Subcutaneous abdominal adipose tissue (tissue), 5 donors: ENCODE measurements around the gene GPC4.

Source experiments
- H3K27ac ChIP-seq: one replicate; pipeline ENCODE4 v1.7.0; 2013; ENCODE audit warnings: low read depth, mild to moderate bottlenecking, inconsistent platforms, low read length, moderate library complexity
- H3K27me3 ChIP-seq, 5 donors: one replicate each; pipeline ENCODE4 v1.7.0; 2013; ENCODE audit warnings: low read length in 5 of 5, inconsistent platforms in 1 of 5; ENCODE audit not compliant: control insufficient read depth in 5 of 5, insufficient read depth in 4 of 5
- H3K36me3 ChIP-seq, 5 donors: one replicate each; pipeline ENCODE4 v1.7.0; 2013; ENCODE audit warnings: low read length in 5 of 5; ENCODE audit not compliant: control insufficient read depth in 5 of 5, insufficient read depth in 5 of 5
- H3K4me1 ChIP-seq, 5 donors: one replicate each; pipeline ENCODE4 v1.7.0; 2013; ENCODE audit warnings: low read length in 5 of 5, mild to moderate bottlenecking in 3 of 5, moderate library complexity in 1 of 5; ENCODE audit not compliant: control insufficient read depth in 5 of 5, insufficient read depth in 5 of 5
- H3K4me3 ChIP-seq, 5 donors: one replicate each; pipeline ENCODE4 v1.7.0; 2013; ENCODE audit warnings: low read length in 5 of 5, low read depth in 1 of 5
- H3K9ac ChIP-seq, 5 donors: one replicate each; pipeline ENCODE4 v1.7.0; 2013; ENCODE audit warnings: low read length in 5 of 5, mild to moderate bottlenecking in 4 of 5, moderate library complexity in 3 of 5
- H3K9me3 ChIP-seq, 5 donors: one replicate each; pipeline ENCODE4 v1.7.0; 2013; ENCODE audit warnings: low read length in 5 of 5; ENCODE audit not compliant: control insufficient read depth in 5 of 5
- donor health status: healthy.
- donor health status: healthy.
- donor health status: healthy.
- donor health status: healthy.
- donor health status: healthy.

Gene GPC4

GRCh38 chrX:133415276-133416105 lies at the start of gene GPC4:
TSS of gene GPC4 (minus strand) at chrX:133415489. CDS start at chrX:133414965, 524 bp downstream.
- Histone ChIP-seq H3K4me1 (peaks cover 0 to 21% (median 11%) of the 10 kb centered on the region in 5 donors), H3K27ac (no peak within 1 kb of the TSS), H3K27me3 (peaks cover 3 to 27% (median 22%) of the 10 kb centered on the region in 5 donors), H3K36me3 (no peaks in the 10 kb centered on the region), H3K9me3 (no peaks in the 10 kb centered on the region), H3K4me3 (peak within 1 kb of the TSS; percentile 60 to 74 (median 63)), H3K9ac (peak within 1 kb of the TSS in 1 of 5 donors; percentile 52)

GRCh38 chrX:133461231-133461630 lies 45.9 kb upstream of the GPC4 start:
- H3K4me3 ChIP-seq, result no peak overlapping the region
- no peak overlapping the region for H3K9ac ChIP-seq
- H3K27ac ChIP-seq, result no peak overlapping the region
- peaks cover 0 to 3% (median 2%) of the 10 kb centered on the region in 5 donors for H3K27me3 ChIP-seq
- no peaks in the 10 kb centered on the region for H3K36me3 ChIP-seq
- H3K9me3 ChIP-seq, result peaks cover 0 to 4% (median 0%) of the 10 kb centered on the region in 5 donors
- no peaks in the 10 kb centered on the region for H3K4me1 ChIP-seq

GRCh38 chrX:133454924-133455323 lies 39.6 kb upstream of the GPC4 start:
- Histone ChIP-seq H3K27ac (no peak overlapping the region), H3K4me1 (no peaks in the 10 kb centered on the region), H3K27me3 (peaks cover 0 to 20% (median 10%) of the 10 kb centered on the region in 5 donors), H3K4me3 (no peak overlapping the region), H3K36me3 (no peaks in the 10 kb centered on the region), H3K9me3 (peaks cover 0 to 4% (median 0%) of the 10 kb centered on the region in 5 donors), H3K9ac (no peak overlapping the region)

GRCh38 chrX:133454491-133454914 lies 39.2 kb upstream of the GPC4 start:
- no peaks in the 10 kb centered on the region for H3K36me3 ChIP-seq
- peaks cover 0 to 20% (median 10%) of the 10 kb centered on the region in 5 donors for H3K27me3 ChIP-seq
- no peak overlapping the region for H3K27ac ChIP-seq
- no peak overlapping the region for H3K9ac ChIP-seq
- H3K4me1 ChIP-seq, result no peaks in the 10 kb centered on the region
- no peak overlapping the region for H3K4me3 ChIP-seq
- H3K9me3 ChIP-seq, result peaks cover 0 to 4% (median 0%) of the 10 kb centered on the region in 5 donors

- H3K4me3 ChIP-seq, result no peak overlapping the region
- H3K9ac ChIP-seq, result no peak overlapping the region
- H3K9me3 ChIP-seq, result no peaks in the 10 kb centered on the region
- peaks cover 0 to 5% (median 0%) of the 10 kb centered on the region in 5 donors for H3K4me1 ChIP-seq
- no peak overlapping the region for H3K27ac ChIP-seq
- H3K27me3 ChIP-seq, result peaks cover 0 to 4% (median 0%) of the 10 kb centered on the region in 5 donors
- no peaks in the 10 kb centered on the region for H3K36me3 ChIP-seq
Observed at GRCh38 chrX:133448512-133449076, 33.3 kb upstream of the GPC4 start.

- peak overlapping the region; percentile 5 to 57 (median 43) for H3K4me3 ChIP-seq
- H3K9me3 ChIP-seq, result no peaks in the 10 kb centered on the region
- peaks cover 0 to 5% (median 0%) of the 10 kb centered on the region in 5 donors for H3K4me1 ChIP-seq
- H3K36me3 ChIP-seq, result no peaks in the 10 kb centered on the region
- H3K9ac ChIP-seq, result peak overlapping the region in 1 of 5 donors; percentile 39
- H3K27me3 ChIP-seq, result peaks cover 7 to 13% (median 13%) of the 10 kb centered on the region in 5 donors
- no peak overlapping the region for H3K27ac ChIP-seq
Observed at GRCh38 chrX:133444952-133445831, 29.9 kb upstream of the GPC4 start.

GRCh38 chrX:133444196-133444595 lies 28.9 kb upstream of the GPC4 start:
- H3K27me3 ChIP-seq, result peaks cover 9 to 19% (median 16%) of the 10 kb centered on the region in 5 donors
- no peaks in the 10 kb centered on the region for H3K9me3 ChIP-seq
- no peaks in the 10 kb centered on the region for H3K36me3 ChIP-seq
- no peak overlapping the region for H3K9ac ChIP-seq
- peaks cover 0 to 5% (median 0%) of the 10 kb centered on the region in 5 donors for H3K4me1 ChIP-seq
- H3K27ac ChIP-seq, result no peak overlapping the region
- no peak overlapping the region for H3K4me3 ChIP-seq

GRCh38 chrX:133440797-133441163 lies 25.5 kb upstream of the GPC4 start:
- Histone ChIP-seq H3K27me3 (peaks cover 12 to 26% (median 17%) of the 10 kb centered on the region in 5 donors), H3K9ac (no peak overlapping the region), H3K9me3 (no peaks in the 10 kb centered on the region), H3K27ac (no peak overlapping the region), H3K4me1 (peaks cover 0 to 5% (median 0%) of the 10 kb centered on the region in 5 donors), H3K4me3 (no peak overlapping the region), H3K36me3 (no peaks in the 10 kb centered on the region)

- no peak overlapping the region for H3K9ac ChIP-seq
- H3K9me3 ChIP-seq, result no peaks in the 10 kb centered on the region
- peaks cover 12 to 26% (median 17%) of the 10 kb centered on the region in 5 donors for H3K27me3 ChIP-seq
- H3K36me3 ChIP-seq, result no peaks in the 10 kb centered on the region
- no peak overlapping the region for H3K27ac ChIP-seq
- H3K4me1 ChIP-seq, result no peaks in the 10 kb centered on the region
- no peak overlapping the region for H3K4me3 ChIP-seq
Observed at GRCh38 chrX:133440081-133440796, 24.9 kb upstream of the GPC4 start.
